H9 (cell line): Measurements from ENCODE around the gene MCU. TPM values are rescaled to one million over a fixed set of nuclear protein-coding genes. Genes with fewer than 3 reads are reported as not detected.
A peak's percentile ranks its signal among the peaks of the same experiment; 100 is the strongest.

Source experiments
- DNase-seq: peaks from one replicate; pipeline ENCODE4 v3.0.0-alpha.2; 2017
- H2AFZ ChIP-seq: one replicate; pipeline ENCODE4 v1.6.1; 2013; ENCODE audit warnings: mild to moderate bottlenecking, low read length, control low read depth, moderate library complexity
- H2AK5ac ChIP-seq: 2 replicates; pipeline ENCODE4 v1.6.1; 2013; ENCODE audit warnings: low read length, control low read depth, mixed read lengths; ENCODE audit not compliant: insufficient read length
- H2BK120ac ChIP-seq: one replicate; pipeline ENCODE4 v1.6.1; 2013; ENCODE audit warnings: low read depth, mild to moderate bottlenecking, low read length, control low read depth, inconsistent platforms; ENCODE audit not compliant: poor library complexity, severe bottlenecking
- H2BK12ac ChIP-seq: 2 replicates; pipeline ENCODE4 v1.6.1; 2013; ENCODE audit warnings: low read length, control low read depth, mixed read lengths, low read depth; ENCODE audit not compliant: insufficient read length
- H2BK15ac ChIP-seq: 2 replicates; pipeline ENCODE4 v1.6.1; 2013; ENCODE audit warnings: low read depth, low read length, control low read depth
- H2BK20ac ChIP-seq: one replicate; pipeline ENCODE4 v1.6.1; 2013; ENCODE audit warnings: low read depth, mild to moderate bottlenecking, low read length, control low read depth, inconsistent platforms; ENCODE audit not compliant: poor library complexity, severe bottlenecking
- H2BK5ac ChIP-seq: 2 replicates; pipeline ENCODE4 v1.6.1; 2013; ENCODE audit warnings: low read length, control low read depth, mixed read lengths; ENCODE audit not compliant: insufficient read length
- H3K14ac ChIP-seq: 2 replicates; pipeline ENCODE4 v1.6.1; 2013; ENCODE audit warnings: low read length, control low read depth; ENCODE audit not compliant: insufficient read depth
- H3K18ac ChIP-seq: 2 replicates; pipeline ENCODE4 v1.6.1; 2013; ENCODE audit warnings: low read depth, mild to moderate bottlenecking, mixed read lengths, low read length, control low read depth; ENCODE audit not compliant: insufficient read length
- H3K23ac ChIP-seq: 2 replicates; pipeline ENCODE4 v1.6.1; 2013; ENCODE audit warnings: low read length, control low read depth, mixed read lengths, low read depth; ENCODE audit not compliant: insufficient read length
- H3K23me2 ChIP-seq: 2 replicates; pipeline ENCODE4 v1.6.1; 2013; ENCODE audit warnings: low read depth, mild to moderate bottlenecking, mixed read lengths, low read length, control low read depth; ENCODE audit not compliant: insufficient read length, poor library complexity, severe bottlenecking
- H3K27ac ChIP-seq: 2 replicates; pipeline ENCODE4 v1.5.1; 2013; ENCODE audit warnings: low read length, control low read depth, mixed read lengths, low read depth; ENCODE audit not compliant: insufficient read length
- H3K27me3 ChIP-seq: 2 replicates; pipeline ENCODE4 v1.6.1; 2013; ENCODE audit warnings: low read length, control low read depth, inconsistent platforms; ENCODE audit not compliant: insufficient read depth
- H3K4ac ChIP-seq: 2 replicates; pipeline ENCODE4 v1.6.1; 2013; ENCODE audit warnings: low read depth, mild to moderate bottlenecking, control low read depth, inconsistent platforms, low read length, moderate library complexity
- H3K4me1 ChIP-seq: 2 replicates; pipeline ENCODE4 v1.6.1; 2013; ENCODE audit warnings: low read length, control low read depth, inconsistent platforms; ENCODE audit not compliant: insufficient read depth
- H3K4me2 ChIP-seq: 2 replicates; pipeline ENCODE4 v1.6.1; 2013; ENCODE audit warnings: low read length, control low read depth, mixed read lengths; ENCODE audit not compliant: insufficient read length, insufficient read depth
- H3K56ac ChIP-seq: 2 replicates; pipeline ENCODE4 v1.6.1; 2013; ENCODE audit warnings: low read depth, mild to moderate bottlenecking, mixed read lengths, low read length, control low read depth; ENCODE audit not compliant: insufficient read length
- H3K79me1 ChIP-seq: 2 replicates; pipeline ENCODE4 v1.6.1; 2013; ENCODE audit warnings: low read depth, mild to moderate bottlenecking, moderate library complexity, low read length, control low read depth, inconsistent platforms; ENCODE audit not compliant: insufficient read depth, poor library complexity, severe bottlenecking
- H3K79me2 ChIP-seq: 2 replicates; pipeline ENCODE4 v1.6.1; 2013; ENCODE audit warnings: low read length, control low read depth, inconsistent platforms; ENCODE audit not compliant: insufficient read depth
- H3K9ac ChIP-seq: 2 replicates; pipeline ENCODE4 v1.6.1; 2013; ENCODE audit warnings: low read length, control low read depth, mixed read lengths; ENCODE audit not compliant: insufficient read length; ENCODE audit errors: extremely low read depth
- H3K9me3 ChIP-seq: one replicate; pipeline ENCODE4 v1.6.1; 2013; ENCODE audit warnings: low read depth, low read length, inconsistent platforms; ENCODE audit not compliant: control insufficient read depth
- H3T11ph ChIP-seq: one replicate; pipeline ENCODE4 v1.6.1; 2013; ENCODE audit warnings: mild to moderate bottlenecking, low read length, control low read depth, inconsistent platforms
- H4K20me1 ChIP-seq: one replicate; pipeline ENCODE4 v1.6.1; 2013; ENCODE audit not compliant: control insufficient read depth, insufficient read length, insufficient read depth
- H4K5ac ChIP-seq: 2 replicates; pipeline ENCODE4 v1.6.1; 2013; ENCODE audit warnings: low read depth, mild to moderate bottlenecking, mixed read lengths, low read length, control low read depth; ENCODE audit not compliant: insufficient read length
- H4K8ac ChIP-seq: replicated peaks from 2 replicates; pipeline ENCODE4 v1.6.1; 2013; ENCODE audit warnings: low read length, control low read depth, mixed read lengths, low read depth; ENCODE audit not compliant: insufficient read length
- H4K91ac ChIP-seq: 2 replicates; pipeline ENCODE4 v1.6.1; 2013; ENCODE audit warnings: low read depth, mild to moderate bottlenecking, moderate library complexity, mixed read lengths, low read length, control low read depth; ENCODE audit not compliant: insufficient read length
- H3K27ac Mint-ChIP-seq, 3 experiments: 2 replicates in 2 of 3; 3 replicates in 1 of 3; pipeline ENCODE4 v1.8.0; 2020 to 2021; ENCODE audit warnings: mixed read lengths in 3 of 3, mild to moderate bottlenecking in 1 of 3, moderate library complexity in 1 of 3
- H3K27me3 Mint-ChIP-seq: 2 replicates; pipeline ENCODE4 v1.8.0; 2021; ENCODE audit warnings: low read depth, mild to moderate bottlenecking, moderate library complexity, mixed read lengths
- H3K36me3 Mint-ChIP-seq, 3 experiments: 2 replicates in 2 of 3; 3 replicates in 1 of 3; pipeline ENCODE4 v1.8.0; 2020 to 2021; ENCODE audit warnings: low read depth in 3 of 3, mixed read lengths in 3 of 3; ENCODE audit not compliant: insufficient read depth in 1 of 3
- H3K4me1 Mint-ChIP-seq, 2 experiments: 2 replicates each; pipeline ENCODE4 v1.8.0; 2020; ENCODE audit warnings: mixed read lengths in 2 of 2
- H3K4me3 Mint-ChIP-seq, 2 experiments: 2 replicates in 1 of 2; 3 replicates in 1 of 2; pipeline ENCODE4 v1.8.0; 2020 to 2021; ENCODE audit warnings: mild to moderate bottlenecking in 2 of 2, mixed read lengths in 2 of 2, moderate library complexity in 1 of 2
- H3K9me3 Mint-ChIP-seq, 2 experiments: 2 replicates in 1 of 2; 3 replicates in 1 of 2; pipeline ENCODE4 v1.8.0; 2020; ENCODE audit warnings: mild to moderate bottlenecking in 2 of 2, mixed read lengths in 2 of 2, moderate library complexity in 1 of 2
- CTCF ChIP-seq: fragments of 200-600 bp; sonication (generic); conservative IDR thresholded peaks from 3 replicates; pipeline ENCODE4 v1.8.0; 2021; ENCODE audit warnings: antibody characterized with exemption, mild to moderate bottlenecking
- WGBS: extraction: QIAGEN DNeasy Blood & Tissue Kit; methylation state at CpG from one replicate; pipeline ENCODE4 v1.1.7; 2013; ENCODE audit warnings: missing lambda C conversion rate, low lambda C conversion rate, mixed read lengths; ENCODE audit not compliant: insufficient read length; ENCODE audit errors: extremely low coverage; 5-methylcytosine and 5-hydroxymethylcytosine counted together
- total RNA-seq: library from RNA; stranded (reverse); gene quantifications from 2 replicates; pipeline ENCODE4 v1.2.1, GENCODE V29; 2021

The MCU gene
- total RNA-seq, 1 experiment from 2014 or later = 36.6 TPM

- no peaks in the 10 kb centered on the region for H3K9me3 Mint-ChIP-seq
- Histone ChIP-seq H2AK5ac (no peak overlapping the region), H3K23me2 (no peaks in the 10 kb centered on the region), H3K4ac (no peak overlapping the region), H3K27me3 (no peaks in the 10 kb centered on the region), H3K79me2 (no peaks in the 10 kb centered on the region; the same call in 1 of the 2 replicates), H4K5ac (no peak overlapping the region), H3K23ac (no peak overlapping the region), H2BK5ac (no peak overlapping the region), H3K79me1 (peaks cover 2% of the 10 kb centered on the region), H3T11ph (no peak overlapping the region), H2BK12ac (no peak overlapping the region), H2AFZ (no peak overlapping the region), H4K20me1 (no peaks in the 10 kb centered on the region), H3K4me2 (no peak overlapping the region), H4K8ac (no peak overlapping the region), H3K9me3 (no peaks in the 10 kb centered on the region), H3K27ac (no peak overlapping the region), H3K18ac (no peak overlapping the region), H4K91ac (no peak overlapping the region), H2BK15ac (no peak overlapping the region), H2BK20ac (no peak overlapping the region), H3K4me1 (no peaks in the 10 kb centered on the region; the same call in 1 of the 2 replicates), H2BK120ac (no peak overlapping the region), H3K14ac (no peak overlapping the region), H3K56ac (no peak overlapping the region), H3K9ac (no peak overlapping the region)
- H3K36me3 Mint-ChIP-seq = no peaks in the 10 kb centered on the region
- H3K4me3 Mint-ChIP-seq = no peak overlapping the region
- WGBS = no CpG with 5 or more reads among the region's 1 CpG
- no peak for TF ChIP-seq CTCF
- H3K4me1 Mint-ChIP-seq = peaks cover 16 to 31% of the 10 kb centered on the region in 2 experiments
- no peaks in the 10 kb centered on the region for H3K27me3 Mint-ChIP-seq
- peak overlapping the region in 2 of 3 experiments; percentile 5 to 40; a peak in 1 of 7 replicates for H3K27ac Mint-ChIP-seq
- no peak for DNase-seq
These were observed 44.4 kb downstream of the MCU start for GRCh38 chr10:72736176-72736827.
